Keratinocyte (primary cell): ENCODE results near the gene DMC1.

Source experiments
- EZH2 ChIP-seq: IDR thresholded peaks from one replicate; pipeline ENCODE4 v1.6.1; 2012; ENCODE audit warnings: inconsistent platforms, mild to moderate bottlenecking, low read length, moderate library complexity
- TF ChIP-seq, protein P1 (sequence below), 3 experiments: IDR thresholded peaks in 1 of 3; conservative IDR thresholded peaks in 1 of 3; optimal IDR thresholded peaks in 1 of 3; 2 replicates in 2 of 3; 3 replicates in 1 of 3; pipeline versions ENCODE3 to v1.5.1; 2011; ENCODE audit warnings: low read length in 3 of 3, mild to moderate bottlenecking in 3 of 3, moderate library complexity in 2 of 3, control low read depth in 1 of 3, inconsistent platforms in 1 of 3; ENCODE audit not compliant: insufficient read depth in 2 of 3; ENCODE audit errors: extremely low read depth in 1 of 3

DNA sequence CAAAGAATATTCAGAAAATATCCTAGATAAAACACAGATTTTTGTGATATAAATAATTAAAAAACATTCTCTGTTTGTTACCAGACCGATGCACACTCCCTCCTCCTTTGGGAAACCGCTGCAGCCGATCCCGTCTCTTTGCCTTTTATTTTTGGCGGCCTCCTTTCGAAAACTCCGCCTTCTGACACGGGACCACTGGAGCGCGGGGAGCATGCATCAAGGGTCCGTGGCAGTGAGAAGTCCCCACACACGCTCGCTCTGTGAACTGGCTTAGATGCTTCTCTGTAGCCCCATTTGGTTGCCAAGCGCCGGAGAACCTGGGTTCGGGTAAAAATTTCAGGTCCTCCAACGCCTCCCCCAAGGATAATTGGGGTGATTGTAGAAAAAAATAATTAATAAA, 80.8 kb downstream of the DMC1 start:
- TF ChIP-seq, protein P1, sequence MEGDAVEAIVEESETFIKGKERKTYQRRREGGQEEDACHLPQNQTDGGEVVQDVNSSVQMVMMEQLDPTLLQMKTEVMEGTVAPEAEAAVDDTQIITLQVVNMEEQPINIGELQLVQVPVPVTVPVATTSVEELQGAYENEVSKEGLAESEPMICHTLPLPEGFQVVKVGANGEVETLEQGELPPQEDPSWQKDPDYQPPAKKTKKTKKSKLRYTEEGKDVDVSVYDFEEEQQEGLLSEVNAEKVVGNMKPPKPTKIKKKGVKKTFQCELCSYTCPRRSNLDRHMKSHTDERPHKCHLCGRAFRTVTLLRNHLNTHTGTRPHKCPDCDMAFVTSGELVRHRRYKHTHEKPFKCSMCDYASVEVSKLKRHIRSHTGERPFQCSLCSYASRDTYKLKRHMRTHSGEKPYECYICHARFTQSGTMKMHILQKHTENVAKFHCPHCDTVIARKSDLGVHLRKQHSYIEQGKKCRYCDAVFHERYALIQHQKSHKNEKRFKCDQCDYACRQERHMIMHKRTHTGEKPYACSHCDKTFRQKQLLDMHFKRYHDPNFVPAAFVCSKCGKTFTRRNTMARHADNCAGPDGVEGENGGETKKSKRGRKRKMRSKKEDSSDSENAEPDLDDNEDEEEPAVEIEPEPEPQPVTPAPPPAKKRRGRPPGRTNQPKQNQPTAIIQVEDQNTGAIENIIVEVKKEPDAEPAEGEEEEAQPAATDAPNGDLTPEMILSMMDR (optimal IDR thresholded peaks at IDR 0.05 in 1 of 3, IDR thresholded peaks at IDR 0.05 in 1 of 3, conservative IDR thresholded peaks at IDR 0.05 in 1 of 3; ENCODE audit: extremely low read depth in 1 of 3, insufficient read depth in 2 of 3, low read length in 3 of 3): no peak
- TF ChIP-seq EZH2: no peak
